GM11168 (cell line): ENCODE results near the gene NXT1.
"Not testable (repeated sequence)": the region's sequence is repeated elsewhere in the genome, so short reads cannot be mapped to it uniquely, and the experiment has no call there.

Source experiments
- in situ Hi-C: fragments of 300-500 bp; cut with MboI; formaldehyde crosslinking; loops from one replicate; pipeline ENCODE4 v1.12.0; 2022; ENCODE audit warnings: low sequenced_read_pairs; ENCODE audit not compliant: unreplicated experiment

Gene NXT1

DNA sequence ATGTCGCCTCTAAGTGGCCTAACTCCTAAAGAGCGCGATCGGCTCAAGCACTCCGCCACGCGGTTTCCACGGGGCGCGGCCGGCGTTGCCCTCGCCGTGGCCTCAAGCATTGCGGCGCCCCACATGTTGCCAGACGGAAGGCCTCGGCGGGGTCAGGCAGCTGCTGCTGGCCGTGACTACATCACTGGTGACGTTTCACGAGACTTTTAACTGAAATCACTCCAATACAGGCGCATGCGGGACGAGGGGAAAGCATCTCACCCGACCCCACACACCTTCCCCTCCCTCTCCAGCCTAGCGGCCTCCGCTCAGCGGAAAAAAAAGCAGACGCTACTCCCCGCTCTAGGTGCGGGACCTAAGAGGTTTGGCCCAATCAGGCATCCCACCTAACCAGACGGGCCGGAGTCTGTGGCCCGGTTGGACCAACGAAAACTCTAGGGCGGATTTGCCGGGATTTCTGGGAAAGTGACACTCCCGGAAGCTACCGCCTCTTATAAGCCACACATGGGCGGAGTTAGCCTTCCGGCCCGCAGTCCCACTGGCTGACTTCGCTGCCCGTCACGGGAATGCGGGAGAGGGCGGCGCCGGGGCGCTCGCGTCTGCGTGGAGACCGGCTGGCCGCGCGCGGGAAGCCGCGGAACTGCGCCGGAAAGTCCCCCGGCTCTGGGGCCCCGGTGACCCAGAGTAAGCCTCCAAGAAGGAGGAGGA is at the start of gene NXT1:
NXT1 (plus strand) TSS at position 596 of the 708 bp plus-strand sequence. CDS start 3,251 bp downstream, outside the sequence.
- in situ Hi-C loops = no loop called here

- in situ Hi-C loops = no loop called here
Observed at GRCh38 chr20:23301436-23302050, 49.0 kb upstream of the NXT1 start.

GRCh38 chr20:23302386-23302785 is 48.2 kb upstream of the NXT1 start:
- in situ Hi-C loops = no loop called here

GRCh38 chr20:23302801-23303200 is 47.8 kb upstream of the NXT1 start:
- in situ Hi-C loops = no loop called here

DNA sequence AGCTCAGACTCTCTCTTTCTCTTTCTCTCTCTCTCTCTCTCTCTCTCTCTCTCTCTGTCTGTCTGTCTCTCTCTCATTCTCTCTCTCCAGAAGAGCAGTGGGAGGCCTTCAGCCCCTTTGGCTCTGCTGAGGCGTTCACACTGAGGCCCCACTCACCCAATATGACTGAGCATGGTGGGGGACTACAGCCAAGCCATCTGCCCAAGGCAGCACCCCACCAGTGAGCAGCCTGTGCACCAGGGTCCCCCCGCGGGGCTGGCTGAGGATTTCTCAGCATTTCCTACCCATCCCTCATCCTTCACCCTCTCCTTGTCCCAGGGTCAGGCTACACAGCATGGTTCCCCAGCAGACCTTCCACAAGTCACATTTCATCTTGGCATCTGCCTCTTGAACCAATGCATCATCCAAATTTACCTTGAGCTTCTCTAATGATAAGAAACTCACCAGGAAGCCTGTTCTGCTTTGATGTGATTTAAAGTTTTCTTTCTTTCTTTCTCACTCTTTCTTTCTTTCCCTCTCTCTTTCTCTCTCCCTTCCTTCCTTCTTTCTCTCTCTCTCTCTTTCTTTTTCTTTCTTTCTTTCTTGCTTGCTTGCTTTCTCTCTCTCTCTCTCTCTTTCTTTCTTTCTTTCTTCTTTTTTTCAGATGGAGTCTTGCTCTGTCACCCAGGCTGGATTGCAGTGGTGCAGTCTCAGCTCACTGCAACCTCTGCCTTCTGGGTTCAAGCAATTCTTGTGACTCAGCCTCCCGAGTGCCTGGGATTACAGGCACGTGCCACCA is 47.1 kb upstream of the NXT1 start:
- in situ Hi-C loops = no loop called here

GRCh38 chr20:23304616-23305015 is 46.0 kb upstream of the NXT1 start:
- in situ Hi-C loops = no loop called here

- in situ Hi-C loops = no loop called here
Observed at GRCh38 chr20:23305098-23305497, 45.5 kb upstream of the NXT1 start.

DNA sequence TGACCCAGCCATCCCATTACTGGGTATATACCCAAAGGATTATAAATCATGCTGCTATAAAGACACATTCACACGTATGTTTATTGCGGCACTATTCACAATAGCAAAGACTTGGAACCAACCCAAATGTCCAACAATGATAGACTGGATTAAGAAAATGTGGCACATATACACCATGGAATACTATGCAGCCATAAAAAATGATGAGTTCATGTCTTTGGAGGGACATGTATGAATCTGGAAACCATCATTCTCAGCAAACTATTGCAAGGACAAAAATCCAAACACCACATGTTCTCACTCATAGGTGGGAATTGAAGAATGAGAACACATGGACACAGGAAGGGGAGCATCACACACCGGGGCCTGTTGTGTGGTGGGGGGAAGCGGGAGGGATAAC is 43.2 kb upstream of the NXT1 start:
- in situ Hi-C loops = not testable (repeated sequence)

- in situ Hi-C loops = no loop called here
Observed at GRCh38 chr20:23308024-23308423, 42.6 kb upstream of the NXT1 start.

DNA sequence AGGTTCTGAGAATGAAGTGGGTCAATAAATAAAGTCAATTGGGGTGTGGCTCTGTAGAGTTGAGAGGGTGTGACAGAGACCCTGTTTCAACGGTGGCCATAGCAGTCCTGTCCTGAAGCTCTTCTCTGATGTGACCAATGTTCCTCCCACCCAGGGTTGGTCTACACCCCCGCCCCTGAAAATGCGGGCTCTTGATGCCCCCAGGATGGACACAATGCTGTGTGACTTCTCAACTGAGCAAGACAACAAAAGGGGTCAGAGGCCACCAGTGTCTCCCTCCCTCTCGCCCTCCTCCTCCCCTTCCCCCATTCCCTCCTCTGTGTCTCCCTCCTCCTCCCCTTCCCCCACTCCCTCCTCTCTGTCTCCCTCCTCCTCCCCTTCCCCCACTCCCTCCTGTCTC is 41.7 kb upstream of the NXT1 start:
- in situ Hi-C loops = no loop called here

DNA sequence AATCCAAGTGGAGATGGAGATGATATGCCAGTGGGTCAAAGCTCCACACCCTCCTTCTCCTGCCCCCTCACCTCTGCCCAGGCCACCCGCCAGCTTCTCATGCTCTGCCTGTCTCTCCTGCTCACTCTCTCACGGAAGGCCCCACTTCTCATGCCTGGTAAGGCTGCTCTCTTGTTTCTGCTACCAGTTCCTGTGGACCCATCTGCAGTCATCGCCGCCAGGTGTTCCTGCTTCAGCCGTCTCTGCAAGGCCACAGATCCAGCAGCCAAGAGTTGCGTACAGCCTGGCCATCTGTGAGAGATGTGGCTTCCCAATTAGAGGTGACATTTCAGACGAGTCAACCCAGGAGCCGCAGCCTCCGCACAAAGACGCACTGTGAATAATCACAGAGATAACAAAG is 40.8 kb upstream of the NXT1 start:
- in situ Hi-C loops = no loop called here

- in situ Hi-C loops = no loop called here
Observed at GRCh38 chr20:23311947-23312506, 38.6 kb upstream of the NXT1 start.

DNA sequence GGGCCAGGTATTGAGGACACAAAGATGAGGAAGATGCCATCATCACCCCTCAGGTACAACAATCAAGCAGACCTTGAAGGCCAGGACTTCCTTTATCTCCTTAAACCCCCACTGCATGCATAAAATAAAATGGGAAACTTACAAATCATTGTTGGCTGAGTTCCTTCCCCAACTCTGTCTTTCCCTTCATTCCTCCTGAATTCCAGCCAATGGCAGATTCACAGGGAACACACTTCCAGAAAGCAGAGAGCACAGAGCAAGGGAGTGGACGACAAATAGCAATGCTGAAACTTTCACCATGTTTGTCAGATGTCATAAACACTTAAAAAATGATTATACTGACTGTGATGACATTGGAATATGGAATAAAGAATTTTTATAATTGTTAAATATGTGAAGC is 37.3 kb upstream of the NXT1 start:
- in situ Hi-C loops = no loop called here

GRCh38 chr20:23314699-23315098 is 35.9 kb upstream of the NXT1 start:
- in situ Hi-C loops = no loop called here

DNA sequence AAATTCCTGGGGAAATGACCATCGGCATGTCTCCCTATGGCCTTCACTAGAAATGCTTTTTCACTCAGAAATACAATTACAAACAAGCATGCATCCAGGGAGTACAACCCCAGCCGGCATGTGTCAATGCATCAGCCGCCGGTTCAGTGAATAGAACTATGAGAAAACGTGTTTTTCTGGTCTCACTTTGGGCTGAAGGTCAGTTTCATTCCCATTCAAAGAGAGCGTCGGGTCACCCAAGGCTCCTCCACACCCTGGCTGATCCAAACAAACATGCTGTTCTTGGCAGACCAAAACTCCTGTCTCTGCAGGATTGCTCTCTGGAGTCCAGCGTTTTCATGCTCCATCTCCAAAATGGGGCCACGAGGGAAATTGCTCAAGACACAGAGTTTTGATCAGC is 35.5 kb upstream of the NXT1 start:
- in situ Hi-C loops = no loop called here

- in situ Hi-C loops = no loop called here
Observed at GRCh38 chr20:23316626-23317025, 34.0 kb upstream of the NXT1 start.

DNA sequence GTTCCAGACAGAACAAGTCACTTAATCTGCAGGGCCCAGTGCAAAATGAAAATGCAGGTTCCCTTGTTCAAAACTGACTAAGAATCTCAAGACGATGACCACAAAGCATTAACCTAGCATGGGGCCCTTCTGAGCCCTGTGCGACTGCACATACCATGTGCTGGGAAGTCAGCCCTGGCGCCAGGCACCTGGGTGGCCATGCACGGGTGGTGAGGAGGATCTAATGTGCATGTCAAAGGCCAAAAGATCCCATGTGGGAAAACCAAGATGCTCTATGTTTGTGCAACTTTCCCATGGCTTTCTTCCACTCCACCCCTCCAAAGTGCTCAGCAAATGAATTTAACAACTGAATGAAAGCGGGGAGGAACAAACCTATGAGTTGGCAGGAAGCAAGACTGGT is 33.5 kb upstream of the NXT1 start:
- in situ Hi-C loops = no loop called here

DNA sequence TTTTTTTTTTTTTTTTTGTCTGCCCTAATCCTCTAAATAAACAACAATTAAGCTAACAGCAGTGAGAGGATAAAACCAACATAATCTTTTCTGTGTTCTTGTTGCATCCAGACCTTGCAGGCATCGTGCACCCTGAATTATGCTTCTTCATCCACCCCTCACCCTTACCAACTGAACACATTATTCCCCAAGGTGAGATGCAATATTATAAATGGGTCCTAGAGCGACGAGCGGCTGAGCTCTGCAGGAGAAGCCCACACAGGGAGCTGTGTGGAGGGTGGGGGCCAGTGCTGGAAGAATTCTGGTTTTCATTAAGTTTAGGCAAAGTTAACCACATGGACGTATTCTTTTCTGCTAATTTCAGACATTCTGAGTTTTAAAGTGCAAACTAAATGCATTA is 32.2 kb upstream of the NXT1 start:
- in situ Hi-C loops = no loop called here

GRCh38 chr20:23320317-23320716 is 30.3 kb upstream of the NXT1 start:
- in situ Hi-C loops = no loop called here

DNA sequence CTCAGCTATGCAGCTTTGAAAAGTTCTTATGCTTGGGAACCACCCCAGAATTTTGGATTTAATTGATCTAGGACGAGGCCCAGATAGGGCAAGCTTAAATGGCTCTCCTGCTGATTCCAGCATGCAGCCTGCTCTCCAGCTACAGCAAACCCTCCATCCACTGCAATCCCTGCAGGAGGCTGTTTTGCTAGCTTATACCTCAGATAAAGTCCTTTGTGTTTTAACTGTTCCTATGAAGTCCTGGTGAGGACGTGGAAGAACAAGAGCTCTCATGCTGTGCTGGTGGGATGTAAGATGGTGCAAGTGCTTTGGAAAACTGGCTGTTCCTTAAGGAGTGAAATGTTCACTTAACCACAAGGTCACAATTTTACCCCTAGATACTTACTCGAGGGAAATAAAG is 25.5 kb upstream of the NXT1 start:
- in situ Hi-C loops = loop anchor here (25.0 kb wide), 1 partner anchor 638 kb away; no protein-coding TSS in a partner anchor

- in situ Hi-C loops = loop anchor here (25.0 kb wide), 1 partner anchor 639 kb away; no protein-coding TSS in a partner anchor
Observed at GRCh38 chr20:23326774-23327173, 23.8 kb upstream of the NXT1 start.
